Dendritic cell treated with granulocyte-macrophage colony-stimulating factor and Interleukin-4, amounts not matched to agents 40 ng/mL and 50 ng/mL, for 4 days (primary cell): ENCODE data around the gene ZNF358.
A peak's percentile ranks its signal among the peaks of the same experiment; 100 is the strongest.

Source experiments
- H3K27ac Mint-ChIP-seq: one replicate; pipeline ENCODE4 v1.8.0; 2022; ENCODE audit warnings: mild to moderate bottlenecking, mixed read lengths
- H3K27me3 Mint-ChIP-seq: one replicate; pipeline ENCODE4 v1.8.0; 2022; ENCODE audit warnings: mild to moderate bottlenecking, mixed read lengths
- H3K36me3 Mint-ChIP-seq: one replicate; pipeline ENCODE4 v1.8.0; 2022; ENCODE audit warnings: low read depth, mixed read lengths
- H3K4me1 Mint-ChIP-seq: one replicate; pipeline ENCODE4 v1.8.0; 2022; ENCODE audit warnings: low read depth, mixed read lengths
- H3K4me3 Mint-ChIP-seq: one replicate; pipeline ENCODE4 v1.8.0; 2022; ENCODE audit warnings: mild to moderate bottlenecking, moderate library complexity, mixed read lengths
- H3K9me3 Mint-ChIP-seq: one replicate; pipeline ENCODE4 v1.8.0; 2022; ENCODE audit warnings: mixed read lengths
- intact Hi-C: fragments of 100-400 bp; cut with micrococcal nuclease; formaldehyde crosslinking; loops from one replicate; pipeline ENCODE4 v1.15.0; 2022

Gene ZNF358

DNA sequence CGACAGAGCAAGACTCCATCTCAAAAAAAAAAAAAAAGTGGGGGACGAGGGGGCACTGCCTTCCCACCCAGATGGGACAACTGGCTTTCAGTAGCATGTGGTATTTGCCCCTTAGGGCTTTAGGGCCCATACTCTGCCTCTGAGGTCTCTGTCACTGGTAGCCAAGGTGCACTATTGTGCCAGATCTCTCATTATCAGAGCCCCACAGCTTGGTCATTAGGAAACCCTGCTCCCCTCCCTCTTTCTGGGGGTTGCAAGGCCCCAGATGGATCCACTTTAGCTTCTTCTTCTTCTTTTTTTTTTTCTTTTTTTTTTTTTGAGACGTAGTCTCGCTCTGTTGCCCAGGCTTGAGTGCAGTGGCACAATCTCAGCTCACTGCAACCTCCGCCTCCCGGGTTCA, 11.2 kb upstream of the ZNF358 start:
- no peaks in the 10 kb centered on the region for H3K9me3 Mint-ChIP-seq
- no peaks in the 10 kb centered on the region for H3K36me3 Mint-ChIP-seq
- intact Hi-C loops, result no loop called here
- peaks cover 47% of the 10 kb centered on the region for H3K4me1 Mint-ChIP-seq
- H3K27me3 Mint-ChIP-seq, result peaks cover 57% of the 10 kb centered on the region
- no peak overlapping the region for H3K4me3 Mint-ChIP-seq
- H3K27ac Mint-ChIP-seq, result no peak overlapping the region

DNA sequence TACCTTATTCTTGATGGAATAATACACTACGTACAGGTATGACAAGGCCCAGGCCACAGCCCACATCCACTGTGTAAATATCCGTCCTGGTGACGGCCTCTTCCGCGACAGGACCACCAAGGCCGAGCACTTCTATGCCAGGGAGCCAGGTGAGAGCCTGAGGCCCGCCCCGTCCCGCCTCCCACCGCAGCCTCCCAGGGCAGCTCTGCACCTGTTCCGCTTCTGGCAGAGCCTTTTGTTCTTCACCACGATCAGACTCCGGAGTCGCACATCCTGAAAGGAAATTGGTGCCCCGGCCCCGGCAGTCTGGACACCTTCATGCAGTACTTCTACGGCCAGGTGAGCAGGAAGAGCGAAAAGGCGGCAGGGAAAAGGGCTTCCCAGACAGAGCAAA, 10.6 kb upstream of the ZNF358 start:
- Mint-ChIP-seq H3K27ac (no peak overlapping the region), H3K4me3 (peak overlapping the region; percentile 66), H3K27me3 (peaks cover 57% of the 10 kb centered on the region), H3K36me3 (no peaks in the 10 kb centered on the region), H3K9me3 (no peaks in the 10 kb centered on the region), H3K4me1 (peaks cover 44% of the 10 kb centered on the region)
- intact Hi-C loops, result no loop called here

DNA sequence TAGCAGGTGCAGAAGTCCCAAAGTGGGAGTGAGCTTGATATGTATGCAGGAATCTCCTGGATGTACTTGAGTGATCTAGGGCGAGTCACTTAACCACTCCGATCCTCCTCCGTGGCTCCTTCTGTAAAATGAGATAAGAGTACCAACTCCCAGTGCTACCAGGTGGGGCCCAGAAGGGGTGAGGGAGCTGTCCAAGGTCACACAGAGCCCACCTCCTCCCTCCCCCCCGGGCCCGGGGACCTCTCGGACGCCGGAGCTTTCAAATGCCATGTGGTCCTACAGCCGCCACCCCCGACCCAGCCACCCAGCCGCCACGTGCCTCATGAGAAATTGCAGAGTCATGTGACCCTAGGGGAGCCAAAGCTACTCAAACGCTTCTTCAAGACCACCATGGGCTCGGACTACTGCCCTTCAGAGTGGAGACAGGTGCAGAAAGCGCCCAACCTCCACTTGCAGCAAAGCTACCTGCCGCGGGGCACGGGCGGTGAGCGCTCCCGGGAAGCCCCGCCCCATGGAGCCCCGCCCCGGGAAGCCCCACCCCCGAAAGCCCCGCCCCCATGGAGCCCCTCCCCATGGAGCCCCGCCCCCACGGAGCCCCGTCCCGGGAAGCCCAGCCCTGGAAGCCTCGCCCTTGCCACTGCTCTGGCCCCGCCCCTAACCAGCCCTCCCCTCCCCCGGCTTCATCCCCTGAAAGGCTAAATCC, 10.1 kb upstream of the ZNF358 start:
- Mint-ChIP-seq H3K4me3 (peak overlapping the region; percentile 66), H3K27me3 (peaks cover 54% of the 10 kb centered on the region)
- intact Hi-C loops, result loop anchor here (2.0 kb wide), 1 partner anchor 29 kb away; the partner anchor contains the start of gene PNPLA6

DNA sequence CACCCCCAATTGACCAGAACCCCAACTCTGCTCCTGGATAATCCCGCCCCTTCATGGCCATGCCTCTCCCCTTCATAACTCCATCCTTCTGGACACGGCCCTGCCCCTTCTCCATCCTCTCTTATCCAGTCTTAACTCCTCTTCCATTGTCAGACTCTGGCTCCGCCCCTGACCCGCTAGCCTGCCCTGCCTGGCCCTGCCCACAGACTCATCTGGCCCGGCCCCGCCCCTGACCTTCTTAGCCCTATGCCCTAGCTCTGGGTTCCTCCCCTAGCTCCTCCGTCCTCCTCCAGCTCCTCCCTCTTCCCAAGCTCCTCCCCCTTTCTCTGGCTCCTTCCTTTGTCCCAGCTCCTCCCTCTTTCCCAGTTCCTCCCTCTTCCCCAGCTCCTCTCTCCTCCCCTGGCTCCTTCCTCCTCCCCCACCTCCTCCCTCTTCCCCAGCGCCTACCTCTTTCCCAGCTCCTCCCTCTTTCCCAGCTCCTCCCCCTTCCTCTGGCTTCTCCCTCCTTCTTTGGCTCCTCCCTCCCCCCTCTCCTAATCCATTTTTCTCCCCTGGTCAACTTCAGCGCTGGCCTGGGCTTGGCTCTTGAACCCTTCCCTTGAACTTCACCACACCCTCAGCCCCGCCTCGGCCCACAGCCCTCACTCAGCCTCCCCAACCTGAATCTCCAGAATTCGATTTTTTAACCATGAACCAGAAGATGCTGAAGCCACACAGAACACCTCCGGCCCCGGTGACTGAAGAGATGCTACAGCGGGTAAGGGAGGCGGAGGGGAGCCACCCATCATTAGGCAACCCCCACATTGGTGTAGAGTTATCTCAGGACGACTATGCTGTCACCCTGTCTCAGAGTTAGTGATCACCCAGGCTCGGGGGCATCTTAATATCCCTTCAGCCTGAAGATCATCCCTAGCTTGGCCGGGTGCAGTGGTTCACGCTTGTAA, 9.2 kb upstream of the ZNF358 start:
- Mint-ChIP-seq H3K27ac (peak overlapping the region; percentile 76), H3K9me3 (no peaks in the 10 kb centered on the region), H3K4me1 (peaks cover 38% of the 10 kb centered on the region), H3K27me3 (peaks cover 48% of the 10 kb centered on the region), H3K4me3 (peak overlapping the region; percentile 66), H3K36me3 (no peaks in the 10 kb centered on the region)
- intact Hi-C loops, result loop anchor here (2.0 kb wide), 1 partner anchor 28 kb away; the partner anchor contains the start of gene PNPLA6

More for the DNA sequence above, 10.1 kb upstream of the ZNF358 start:
- Mint-ChIP-seq H3K4me1 (peaks cover 44% of the 10 kb centered on the region), H3K9me3 (no peaks in the 10 kb centered on the region), H3K27ac (peak overlapping the region; percentile 76), H3K36me3 (no peaks in the 10 kb centered on the region)

DNA sequence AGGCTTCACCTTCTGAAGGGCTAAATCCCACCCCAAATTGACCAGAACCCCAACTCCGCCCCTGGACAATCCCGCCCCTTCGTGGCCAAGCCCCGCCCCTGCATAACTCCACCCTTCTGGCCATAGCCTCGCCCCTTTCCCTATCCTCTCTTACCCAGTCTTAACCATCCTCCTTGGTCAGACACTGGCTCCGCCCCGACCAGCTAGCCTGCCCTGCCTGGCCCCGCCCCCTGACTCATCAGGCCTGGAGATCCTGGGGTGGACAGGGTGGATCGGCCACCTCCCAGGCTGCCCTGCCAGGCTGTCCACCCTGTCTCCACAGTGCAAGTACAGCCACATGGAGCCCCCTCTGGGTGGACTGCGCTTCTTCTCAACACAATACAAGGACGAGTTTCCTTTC, 8.0 kb upstream of the ZNF358 start:
- no peak overlapping the region for H3K4me3 Mint-ChIP-seq
- peaks cover 43% of the 10 kb centered on the region for H3K27me3 Mint-ChIP-seq
- no peaks in the 10 kb centered on the region for H3K36me3 Mint-ChIP-seq
- intact Hi-C loops, result loop anchor here (2.0 kb wide), 1 partner anchor 27 kb away; the partner anchor contains the start of gene PNPLA6
- peak overlapping the region; percentile 19 for H3K27ac Mint-ChIP-seq
- H3K9me3 Mint-ChIP-seq, result no peaks in the 10 kb centered on the region
- peaks cover 36% of the 10 kb centered on the region for H3K4me1 Mint-ChIP-seq

DNA sequence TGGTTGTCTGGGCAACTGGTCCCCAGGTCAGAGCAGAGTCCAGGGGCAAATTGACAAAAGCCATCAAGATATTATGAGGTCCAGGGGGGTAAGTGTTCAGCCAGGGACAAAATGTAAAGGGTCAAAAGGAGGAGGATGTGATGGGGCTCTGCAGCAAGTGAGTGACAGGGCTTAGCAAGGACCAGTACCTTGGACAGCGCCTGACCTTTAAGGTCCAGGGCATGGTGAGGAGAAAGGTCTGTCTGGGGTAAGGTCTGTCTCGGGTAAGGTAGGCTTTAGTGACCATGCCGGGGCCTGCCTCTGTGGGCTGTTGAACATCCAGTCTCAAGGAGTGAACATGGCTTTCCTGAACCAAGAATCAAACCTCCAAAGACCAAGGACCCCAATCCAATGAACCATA, 6.3 kb upstream of the ZNF358 start:
- no peak overlapping the region for H3K27ac Mint-ChIP-seq
- no peaks in the 10 kb centered on the region for H3K36me3 Mint-ChIP-seq
- no peaks in the 10 kb centered on the region for H3K9me3 Mint-ChIP-seq
- H3K27me3 Mint-ChIP-seq, result peaks cover 44% of the 10 kb centered on the region
- intact Hi-C loops, result no loop called here
- H3K4me1 Mint-ChIP-seq, result peaks cover 36% of the 10 kb centered on the region
- H3K4me3 Mint-ChIP-seq, result no peak overlapping the region

DNA sequence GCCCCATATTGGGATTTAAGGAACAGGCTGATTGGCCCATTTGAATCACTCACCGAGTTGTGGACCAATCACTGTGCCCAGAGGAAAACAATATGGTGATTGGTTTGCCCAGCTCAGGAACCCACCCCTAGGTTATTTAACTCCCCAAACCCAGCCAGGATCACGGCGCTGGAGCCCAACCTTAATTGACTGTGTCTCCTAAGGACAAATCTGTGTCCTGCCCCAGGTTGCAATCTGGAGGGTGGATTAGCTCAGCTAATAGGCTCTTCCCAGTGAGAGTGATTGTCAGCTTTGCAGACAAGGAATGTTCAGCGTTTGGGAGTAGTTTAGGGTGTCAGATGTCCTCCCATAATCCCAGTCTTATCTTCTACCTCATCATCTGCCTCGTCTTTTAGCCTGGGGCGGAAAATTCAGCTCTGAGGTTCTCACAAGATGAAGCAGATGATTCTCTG, 3.5 kb upstream of the ZNF358 start:
- intact Hi-C loops, result no loop called here
- H3K36me3 Mint-ChIP-seq, result no peaks in the 10 kb centered on the region
- no peaks in the 10 kb centered on the region for H3K9me3 Mint-ChIP-seq
- H3K4me3 Mint-ChIP-seq, result no peak overlapping the region
- no peak overlapping the region for H3K27ac Mint-ChIP-seq
- peaks cover 53% of the 10 kb centered on the region for H3K27me3 Mint-ChIP-seq
- peaks cover 27% of the 10 kb centered on the region for H3K4me1 Mint-ChIP-seq

DNA sequence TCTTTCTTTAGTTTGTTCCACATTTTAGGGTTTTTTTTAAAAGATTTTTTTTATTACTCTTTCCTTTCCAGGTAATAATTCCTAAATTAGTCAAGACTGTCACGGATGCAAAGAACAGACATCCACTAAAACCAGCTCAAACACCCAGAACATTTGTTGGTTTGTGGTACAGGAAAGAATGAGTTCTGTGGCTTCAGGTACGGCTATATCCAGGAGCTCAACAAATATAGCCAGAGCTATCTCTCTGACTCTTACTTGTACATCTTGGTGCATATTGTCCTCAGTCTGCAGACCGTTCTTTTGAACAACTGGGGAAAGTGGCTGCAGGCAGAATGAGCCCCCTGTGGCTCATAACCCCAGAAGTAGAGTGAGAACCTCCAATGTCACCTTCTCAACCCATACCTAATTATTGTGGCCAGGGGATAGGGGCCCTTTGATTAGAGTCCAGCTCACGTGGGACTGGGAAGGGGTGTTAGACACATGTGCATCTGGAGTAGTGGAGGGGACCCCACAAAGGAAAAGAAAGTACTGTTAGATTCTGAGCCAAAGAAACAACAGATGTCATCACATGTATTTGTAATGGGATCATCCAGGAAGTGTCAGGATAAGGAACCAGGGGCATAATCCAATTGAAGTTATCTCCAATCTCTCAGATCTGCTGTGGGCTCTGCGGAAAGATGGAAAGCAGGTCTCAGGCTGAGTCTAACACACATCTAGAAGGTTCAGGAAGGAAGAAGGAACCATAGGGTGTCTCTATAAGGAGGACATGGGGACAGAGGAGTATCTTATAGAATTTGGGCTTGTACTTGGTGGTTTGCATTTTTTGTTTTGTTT, 1.9 kb upstream of the ZNF358 start:
- intact Hi-C loops, result no loop called here
- peaks cover 61% of the 10 kb centered on the region for H3K27me3 Mint-ChIP-seq
- peaks cover 20% of the 10 kb centered on the region for H3K4me1 Mint-ChIP-seq
- H3K4me3 Mint-ChIP-seq, result no peak overlapping the region
- no peaks in the 10 kb centered on the region for H3K9me3 Mint-ChIP-seq
- no peak overlapping the region for H3K27ac Mint-ChIP-seq
- H3K36me3 Mint-ChIP-seq, result peaks cover 2% of the 10 kb centered on the region

DNA sequence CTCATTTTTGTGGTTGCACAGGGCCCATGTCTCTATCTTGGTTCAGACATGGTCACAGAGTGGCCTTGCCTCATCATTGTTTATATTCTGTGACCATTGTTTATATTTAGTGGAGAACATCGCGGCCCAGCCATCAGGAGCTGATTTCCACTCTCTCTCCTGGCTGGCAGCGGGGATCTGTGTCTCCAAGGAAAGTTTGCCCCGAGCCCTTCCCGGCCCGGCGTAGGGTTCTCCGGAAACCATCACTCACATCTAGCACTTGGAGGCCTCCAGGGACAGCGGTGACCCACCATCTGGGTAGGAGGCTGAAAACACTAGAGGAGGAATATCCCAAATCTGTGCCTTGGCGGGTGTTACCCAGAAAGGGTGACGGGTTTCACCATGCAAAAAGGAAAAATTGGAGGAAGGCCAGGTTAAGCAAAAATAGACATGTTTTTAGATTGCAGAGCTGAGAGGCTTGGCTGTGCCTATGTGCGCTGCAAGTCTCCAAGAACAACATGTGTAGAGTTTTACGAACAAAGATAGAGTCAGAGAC, 726 bp upstream of the ZNF358 start:
- H3K4me3 Mint-ChIP-seq, result peak overlapping the region; percentile 67
- intact Hi-C loops, result no loop called here
- H3K27ac Mint-ChIP-seq, result peak overlapping the region; percentile 65
- peaks cover 54% of the 10 kb centered on the region for H3K27me3 Mint-ChIP-seq
- peaks cover 10% of the 10 kb centered on the region for H3K36me3 Mint-ChIP-seq
- peaks cover 20% of the 10 kb centered on the region for H3K4me1 Mint-ChIP-seq
- no peaks in the 10 kb centered on the region for H3K9me3 Mint-ChIP-seq

DNA sequence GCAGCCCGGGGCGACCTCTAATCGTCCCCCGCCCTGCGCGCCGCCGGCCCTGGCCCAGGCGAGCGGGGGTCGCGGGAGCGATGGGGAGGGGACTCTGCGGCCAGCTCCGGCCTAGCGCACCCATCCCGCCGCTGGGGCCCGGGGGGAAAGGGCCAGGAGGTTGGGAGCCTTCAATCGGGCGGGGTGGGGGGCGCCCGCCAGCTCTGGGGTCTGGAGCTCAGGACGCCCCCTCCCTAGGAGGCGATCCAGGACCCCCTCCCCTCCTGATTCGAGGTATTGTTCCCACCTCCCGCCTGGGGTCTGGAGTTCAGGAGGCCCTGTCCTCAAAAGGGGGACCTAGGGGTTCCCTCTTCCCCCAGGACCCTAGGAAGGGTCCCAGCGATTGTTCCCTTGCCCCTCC, 430 bp downstream of the ZNF358 start:
- Mint-ChIP-seq H3K9me3 (no peaks in the 10 kb centered on the region), H3K27me3 (peaks cover 49% of the 10 kb centered on the region), H3K4me3 (peak overlapping the region; percentile 59), H3K27ac (no peak overlapping the region), H3K36me3 (peaks cover 17% of the 10 kb centered on the region), H3K4me1 (peaks cover 30% of the 10 kb centered on the region)
- intact Hi-C loops, result no loop called here

DNA sequence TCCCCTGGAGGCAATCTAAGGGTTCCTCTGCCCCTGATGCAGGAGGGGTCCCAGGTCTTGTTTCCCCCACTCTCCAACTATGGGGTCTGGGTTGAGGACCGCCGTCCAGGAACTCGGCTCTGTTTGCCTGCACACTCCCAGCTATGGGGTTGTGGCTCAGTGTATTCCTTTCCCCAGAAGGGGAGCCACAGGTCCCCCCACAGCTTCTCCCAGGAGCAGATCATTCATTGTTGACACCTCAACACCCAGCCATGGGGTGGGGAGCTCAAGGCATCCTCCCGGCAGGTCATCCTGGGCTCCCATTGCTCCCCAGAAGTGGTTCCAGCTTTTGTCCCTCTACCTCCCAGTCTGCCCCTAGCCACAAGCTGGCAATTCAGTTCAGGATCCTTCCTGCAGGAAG, 975 bp downstream of the ZNF358 start:
- peaks cover 17% of the 10 kb centered on the region for H3K36me3 Mint-ChIP-seq
- H3K9me3 Mint-ChIP-seq, result no peaks in the 10 kb centered on the region
- no peak overlapping the region for H3K27ac Mint-ChIP-seq
- intact Hi-C loops, result no loop called here
- peak overlapping the region; percentile 59 for H3K4me3 Mint-ChIP-seq
- H3K4me1 Mint-ChIP-seq, result peaks cover 35% of the 10 kb centered on the region
- H3K27me3 Mint-ChIP-seq, result peaks cover 48% of the 10 kb centered on the region

DNA sequence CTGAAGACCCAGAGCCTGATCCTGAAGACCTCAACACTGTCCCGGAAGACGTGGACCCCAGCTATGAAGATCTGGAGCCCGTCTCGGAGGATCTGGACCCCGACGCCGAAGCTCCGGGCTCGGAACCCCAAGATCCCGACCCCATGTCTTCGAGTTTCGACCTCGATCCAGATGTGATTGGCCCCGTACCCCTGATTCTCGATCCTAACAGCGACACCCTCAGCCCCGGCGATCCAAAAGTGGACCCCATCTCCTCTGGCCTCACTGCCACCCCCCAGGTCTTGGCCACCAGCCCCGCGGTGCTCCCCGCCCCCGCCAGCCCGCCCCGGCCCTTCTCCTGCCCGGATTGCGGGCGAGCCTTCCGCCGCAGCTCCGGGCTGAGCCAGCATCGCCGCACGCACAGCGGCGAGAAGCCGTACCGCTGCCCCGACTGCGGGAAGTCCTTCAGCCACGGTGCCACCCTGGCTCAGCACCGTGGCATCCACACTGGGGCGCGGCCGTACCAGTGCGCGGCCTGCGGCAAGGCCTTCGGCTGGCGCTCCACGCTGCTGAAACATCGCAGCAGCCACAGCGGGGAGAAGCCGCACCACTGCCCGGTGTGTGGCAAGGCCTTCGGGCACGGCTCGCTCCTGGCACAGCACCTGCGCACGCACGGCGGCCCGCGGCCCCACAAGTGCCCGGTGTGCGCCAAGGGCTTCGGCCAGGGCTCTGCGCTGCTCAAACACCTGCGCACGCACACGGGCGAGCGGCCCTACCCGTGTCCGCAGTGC, 3.6 kb downstream of the ZNF358 start:
- intact Hi-C loops, result loop anchor here (5.0 to 10.0 kb wide), 2 partner anchors 37 to 125 kb away; no protein-coding TSS in a partner anchor
- no peak overlapping the region for H3K27ac Mint-ChIP-seq
- H3K9me3 Mint-ChIP-seq, result no peaks in the 10 kb centered on the region
- no peak overlapping the region for H3K4me3 Mint-ChIP-seq
- H3K36me3 Mint-ChIP-seq, result peaks cover 35% of the 10 kb centered on the region
- H3K27me3 Mint-ChIP-seq, result peaks cover 30% of the 10 kb centered on the region
- peaks cover 40% of the 10 kb centered on the region for H3K4me1 Mint-ChIP-seq
